BJ (cell line): ENCODE data around the gene STPG4. TPM values are rescaled to one million over a fixed set of nuclear protein-coding genes. Genes with fewer than 3 reads are reported as not detected.

Experiments used
- CTCF ChIA-PET: fragments of 350-600 bp; formaldehyde crosslinking; extraction: SDS; loops from one replicate; lab custom pipeline; 2021; ENCODE audit warnings: antibody characterized with exemption, inconsistent platforms; lab: Yijun Ruan, JAX
- POLR2A ChIA-PET: fragments of 300-600 bp; sonication (Branson Sonifier 250); formaldehyde crosslinking; extraction: SDS; loops from one replicate; lab custom pipeline; 2021; ENCODE audit warnings: antibody characterized with exemption; lab: Charles Lee
- DNase-seq: peaks from one replicate; pipeline ENCODE4 v3.0.0-alpha.2; 2011; ENCODE audit warnings: low read depth
- H3K27me3 ChIP-seq: 2 replicates; pipeline ENCODE4 v1.6.0; 2011; ENCODE audit warnings: low read length; ENCODE audit not compliant: control insufficient read depth, insufficient read depth
- H3K36me3 ChIP-seq: 2 replicates; pipeline ENCODE4 v1.5.1; 2011; ENCODE audit warnings: low read length; ENCODE audit not compliant: control insufficient read depth, insufficient read depth
- H3K4me3 ChIP-seq: 2 replicates; pipeline ENCODE4 v1.5.1; 2011; ENCODE audit warnings: low read depth, mild to moderate bottlenecking, control low read depth, low read length
- CTCF ChIP-seq: IDR thresholded peaks from 2 replicates; pipeline ENCODE4 v1.5.1; 2011; ENCODE audit warnings: low read depth, mild to moderate bottlenecking, control low read depth, inconsistent platforms, low read length, moderate library complexity; ENCODE audit not compliant: insufficient read depth
- polyA plus RNA-seq: library from polyadenylated mRNA; depleted of rRNA; stranded (reverse); fragments of >200 nt; gene quantifications from 2 replicates; pipeline ENCODE4 v1.2.3, GENCODE V29; 2011

Gene STPG4
- polyA plus RNA-seq, 1 experiment = 0.06 TPM

- POLR2A ChIA-PET = no interaction called here
- CTCF ChIA-PET = interaction anchor here (1.1 to 2.8 kb wide), 4 partner anchors 10 to 247 kb away, joined by 3 to 9 read pairs (median 4); no protein-coding TSS in a partner anchor
- no peaks in the 10 kb centered on the region for H3K27me3 ChIP-seq
- no peak overlapping the region for H3K4me3 ChIP-seq
- no peak for TF ChIP-seq CTCF
- peaks cover 15% of the 10 kb centered on the region for H3K36me3 ChIP-seq
- DNase-seq = no peak
Measured at GRCh38 chr2:47075361-47076125, 79.6 kb downstream of the STPG4 start.

GRCh38 chr2:47074691-47075090 lies 80.4 kb downstream of the STPG4 start:
- CTCF ChIA-PET = interaction anchor here (1.2 to 1.5 kb wide), 2 partner anchors 17 to 44 kb away, joined by 4 read pairs; no protein-coding TSS in a partner anchor
- peaks cover 15% of the 10 kb centered on the region for H3K36me3 ChIP-seq
- TF ChIP-seq CTCF = no peak
- DNase-seq = no peak
- no peak overlapping the region for H3K4me3 ChIP-seq
- no peaks in the 10 kb centered on the region for H3K27me3 ChIP-seq
- POLR2A ChIA-PET = no interaction called here

- POLR2A ChIA-PET = no interaction called here
- TF ChIP-seq CTCF = no peak
- Histone ChIP-seq H3K36me3 (peaks cover 15% of the 10 kb centered on the region), H3K4me3 (no peak overlapping the region), H3K27me3 (no peaks in the 10 kb centered on the region)
- CTCF ChIA-PET = interaction anchor here (1.5 kb wide), 1 partner anchor 43 kb away, joined by 4 read pairs; no protein-coding TSS in a partner anchor
- no peak for DNase-seq
Measured at GRCh38 chr2:47073641-47074040, 81.5 kb downstream of the STPG4 start.

GRCh38 chr2:47073217-47073616 lies 81.9 kb downstream of the STPG4 start:
- DNase-seq = no peak
- no peak for TF ChIP-seq CTCF
- POLR2A ChIA-PET = interaction anchor here (0.6 kb wide), 1 partner anchor 100 kb away, joined by 3 read pairs; no protein-coding TSS in a partner anchor
- peaks cover 17% of the 10 kb centered on the region for H3K36me3 ChIP-seq
- CTCF ChIA-PET = interaction anchor here (1.9 kb wide), 1 partner anchor 17 kb away, joined by 4 read pairs; no protein-coding TSS in a partner anchor
- H3K4me3 ChIP-seq = no peak overlapping the region
- H3K27me3 ChIP-seq = no peaks in the 10 kb centered on the region

- Histone ChIP-seq H3K27me3 (no peaks in the 10 kb centered on the region), H3K4me3 (no peak overlapping the region), H3K36me3 (peaks cover 21% of the 10 kb centered on the region)
- DNase-seq = no peak
- CTCF ChIA-PET = interaction anchor here (1.9 kb wide), 1 partner anchor 16 kb away, joined by 4 read pairs; no protein-coding TSS in a partner anchor
- POLR2A ChIA-PET = interaction anchor here (0.6 kb wide), 1 partner anchor 101 kb away, joined by 3 read pairs; no protein-coding TSS in a partner anchor
- no peak for TF ChIP-seq CTCF
Measured at GRCh38 chr2:47072728-47073191, 82.3 kb downstream of the STPG4 start.
